Neural cell (in vitro differentiated cells): Measurements from ENCODE around the gene MGLL.

Source experiments
- EP300 ChIP-seq: fragments of 450-650 bp; conservative IDR thresholded peaks from 2 replicates; pipeline ENCODE4 v1.6.1; 2014; ENCODE audit warnings: antibody characterized with exemption, mild to moderate bottlenecking, moderate library complexity; ENCODE audit not compliant: poor library complexity, severe bottlenecking
- EZH2 ChIP-seq: fragments of 200-600, 300-800 bp; shearing (Covaris generic), sonication (generic); IDR thresholded peaks from 2 replicates; pipeline ENCODE4 v1.6.1; 2014; ENCODE audit warnings: antibody characterized with exemption, low read length, borderline replicate concordance, mild to moderate bottlenecking; ENCODE audit not compliant: insufficient read depth, poor library complexity, severe bottlenecking
- POLR2AphosphoS5 ChIP-seq: IDR thresholded peaks from 2 replicates; pipeline ENCODE4 v1.6.1; 2012
- SMC3 ChIP-seq: fragments of 450-650 bp; conservative IDR thresholded peaks from 2 replicates; pipeline ENCODE4 v1.6.1; 2014; ENCODE audit warnings: antibody characterized with exemption, mild to moderate bottlenecking, moderate library complexity; ENCODE audit not compliant: poor library complexity
- TF ChIP-seq, protein P1 (sequence below): fragments of 450-650 bp; IDR thresholded peaks from 2 replicates; pipeline ENCODE4 v1.5.1; 2014; ENCODE audit warnings: antibody characterized with exemption, mild to moderate bottlenecking, moderate library complexity; ENCODE audit not compliant: poor library complexity, severe bottlenecking

DNA sequence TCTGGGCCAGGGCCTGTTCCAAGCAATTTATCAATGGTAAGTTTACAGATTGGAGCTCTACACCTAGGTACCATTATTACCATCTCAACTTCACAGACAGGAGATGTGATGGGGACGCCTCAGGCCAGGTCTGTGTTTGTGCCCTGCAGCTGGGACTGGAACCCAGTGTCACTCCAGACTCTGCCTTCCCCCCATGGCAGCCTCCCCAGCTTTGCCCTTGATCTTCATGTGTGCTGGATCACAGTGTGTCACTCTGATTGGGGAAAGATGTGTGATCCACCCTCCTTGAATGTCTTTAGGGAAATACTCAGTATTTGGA lies 59.6 kb downstream of the MGLL start:
- TF ChIP-seq POLR2AphosphoS5 (no peak), EZH2 (no peak), EP300 (no peak), SMC3 (no peak)
- TF ChIP-seq, protein P1, sequence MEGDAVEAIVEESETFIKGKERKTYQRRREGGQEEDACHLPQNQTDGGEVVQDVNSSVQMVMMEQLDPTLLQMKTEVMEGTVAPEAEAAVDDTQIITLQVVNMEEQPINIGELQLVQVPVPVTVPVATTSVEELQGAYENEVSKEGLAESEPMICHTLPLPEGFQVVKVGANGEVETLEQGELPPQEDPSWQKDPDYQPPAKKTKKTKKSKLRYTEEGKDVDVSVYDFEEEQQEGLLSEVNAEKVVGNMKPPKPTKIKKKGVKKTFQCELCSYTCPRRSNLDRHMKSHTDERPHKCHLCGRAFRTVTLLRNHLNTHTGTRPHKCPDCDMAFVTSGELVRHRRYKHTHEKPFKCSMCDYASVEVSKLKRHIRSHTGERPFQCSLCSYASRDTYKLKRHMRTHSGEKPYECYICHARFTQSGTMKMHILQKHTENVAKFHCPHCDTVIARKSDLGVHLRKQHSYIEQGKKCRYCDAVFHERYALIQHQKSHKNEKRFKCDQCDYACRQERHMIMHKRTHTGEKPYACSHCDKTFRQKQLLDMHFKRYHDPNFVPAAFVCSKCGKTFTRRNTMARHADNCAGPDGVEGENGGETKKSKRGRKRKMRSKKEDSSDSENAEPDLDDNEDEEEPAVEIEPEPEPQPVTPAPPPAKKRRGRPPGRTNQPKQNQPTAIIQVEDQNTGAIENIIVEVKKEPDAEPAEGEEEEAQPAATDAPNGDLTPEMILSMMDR = no peak
